HFFc6 (cell line): ENCODE data around the gene NLGN4Y. TPM values are rescaled to one million over a fixed set of nuclear protein-coding genes. Genes with fewer than 3 reads are reported as not detected.

Experiments used
- DNase-seq: peaks from one replicate; pipeline ENCODE4 v3.0.0-alpha.2; 2018
- H3K27ac Mint-ChIP-seq: 2 replicates; pipeline ENCODE4 v1.8.0; 2020; ENCODE audit warnings: mild to moderate bottlenecking, mixed read lengths
- H3K27me3 Mint-ChIP-seq: 2 replicates; pipeline ENCODE4 v1.8.0; 2021; ENCODE audit warnings: mild to moderate bottlenecking, moderate library complexity, mixed read lengths; ENCODE audit not compliant: insufficient read depth
- H3K36me3 Mint-ChIP-seq: 2 replicates; pipeline ENCODE4 v1.8.0; 2021; ENCODE audit warnings: low read depth, mixed read lengths
- H3K4me1 Mint-ChIP-seq: 2 replicates; pipeline ENCODE4 v1.8.0; 2020; ENCODE audit warnings: low read depth, mixed read lengths
- H3K4me3 Mint-ChIP-seq: 2 replicates; pipeline ENCODE4 v1.8.0; 2020; ENCODE audit warnings: mild to moderate bottlenecking, moderate library complexity, mixed read lengths
- H3K9me3 Mint-ChIP-seq: 2 replicates; pipeline ENCODE4 v1.8.0; 2020; ENCODE audit warnings: mild to moderate bottlenecking, mixed read lengths
- CTCF ChIP-seq: fragments of 200-600 bp; sonication (generic); IDR thresholded peaks from 2 replicates; pipeline ENCODE4 v1.5.0; 2021; ENCODE audit warnings: antibody characterized with exemption, mild to moderate bottlenecking
- total RNA-seq, 6 experiments: library from RNA; stranded (reverse); fragmentation: NEBNext Ultra II Directional; extraction: Animal tissue kit (Norgen Biotek cat#: 25700); gene quantifications; 2 replicates in 1 of 6; 3 replicates in 5 of 6; pipeline ENCODE4 v1.2.3, GENCODE V29; 2021

NLGN4Y gene
- total RNA-seq, 6 experiments from 2014 or later: 12.5 to 19.2 (median 16.5) TPM

GRCh38 chrY:14644157-14644952 is 120.0 kb downstream of the NLGN4Y start:
- peak; percentile 50 for DNase-seq
- Mint-ChIP-seq H3K4me1 (peaks cover 20% of the 10 kb centered on the region), H3K4me3 (peak overlapping the region; percentile 72), H3K27me3 (no peaks in the 10 kb centered on the region), H3K27ac (no peak overlapping the region), H3K36me3 (peaks cover 6% of the 10 kb centered on the region; the same call in 1 of the 2 replicates), H3K9me3 (no peaks in the 10 kb centered on the region)
- TF ChIP-seq CTCF: no peak

- H3K36me3 Mint-ChIP-seq: peaks cover 15% of the 10 kb centered on the region; the same call in 1 of the 2 replicates
- DNase-seq: no peak
- no peaks in the 10 kb centered on the region for H3K9me3 Mint-ChIP-seq
- no peak overlapping the region for H3K4me3 Mint-ChIP-seq
- no peak overlapping the region for H3K27ac Mint-ChIP-seq
- H3K27me3 Mint-ChIP-seq: no peaks in the 10 kb centered on the region; the same call in 1 of the 2 replicates
- no peak for TF ChIP-seq CTCF
- peaks cover 6% of the 10 kb centered on the region; the same call in 1 of the 2 replicates for H3K4me1 Mint-ChIP-seq
Measured at GRCh38 chrY:14679181-14679580, 154.9 kb downstream of the NLGN4Y start.

GRCh38 chrY:14694543-14694942 is 170.2 kb downstream of the NLGN4Y start:
- Mint-ChIP-seq H3K27ac (no peak overlapping the region), H3K9me3 (no peaks in the 10 kb centered on the region), H3K4me1 (peaks cover 10% of the 10 kb centered on the region), H3K4me3 (no peak overlapping the region), H3K36me3 (no peaks in the 10 kb centered on the region), H3K27me3 (peaks cover 1% of the 10 kb centered on the region; the same call in 1 of the 2 replicates)
- DNase-seq: no peak
- no peak for TF ChIP-seq CTCF

- no peaks in the 10 kb centered on the region for H3K9me3 Mint-ChIP-seq
- H3K4me1 Mint-ChIP-seq: no peaks in the 10 kb centered on the region
- DNase-seq: no peak
- H3K27me3 Mint-ChIP-seq: no peaks in the 10 kb centered on the region
- peaks cover 4% of the 10 kb centered on the region; the same call in 1 of the 2 replicates for H3K36me3 Mint-ChIP-seq
- no peak overlapping the region for H3K27ac Mint-ChIP-seq
- TF ChIP-seq CTCF: no peak
- H3K4me3 Mint-ChIP-seq: no peak overlapping the region
Measured at GRCh38 chrY:14708158-14708557, 183.8 kb downstream of the NLGN4Y start.

- TF ChIP-seq CTCF: no peak
- Mint-ChIP-seq H3K4me1 (peaks cover 20% of the 10 kb centered on the region), H3K9me3 (no peaks in the 10 kb centered on the region), H3K27ac (peak overlapping the region; percentile 29; the same call in 1 of the 2 replicates), H3K27me3 (no peaks in the 10 kb centered on the region), H3K36me3 (no peaks in the 10 kb centered on the region), H3K4me3 (no peak overlapping the region; the same call in 1 of the 2 replicates)
- no peak for DNase-seq
Measured at GRCh38 chrY:14741596-14741995, 217.3 kb downstream of the NLGN4Y start.
